Fibroblast of lung (primary cell): ENCODE measurements around the gene C15orf40. TPM values are rescaled to one million over a fixed set of nuclear protein-coding genes. Genes with fewer than 3 reads are reported as not detected.

Source experiments
- DNase-seq, 2 donors: peaks; one replicate each; pipeline versions ENCODE4 v3.0.0 to v3.0.0-alpha.2; 2010; ENCODE audit warnings: low read depth in 2 of 2
- H2AFZ ChIP-seq: 2 replicates; pipeline ENCODE4 v1.5.1; 2012; ENCODE audit warnings: low read length, control low read depth, inconsistent platforms
- H3K27ac ChIP-seq: 2 replicates; pipeline ENCODE4 v1.5.1; 2011; ENCODE audit warnings: low read length, control low read depth; ENCODE audit not compliant: insufficient read depth
- H3K27me3 ChIP-seq: 2 replicates; pipeline ENCODE4 v1.5.1; 2011; ENCODE audit warnings: mild to moderate bottlenecking, low read length; ENCODE audit not compliant: control insufficient read depth, insufficient read depth
- H3K36me3 ChIP-seq: 2 replicates; pipeline ENCODE4 v1.5.1; 2011; ENCODE audit warnings: low read length; ENCODE audit not compliant: control insufficient read depth, insufficient read depth
- H3K4me1 ChIP-seq: 2 replicates; pipeline ENCODE4 v1.5.1; 2011; ENCODE audit warnings: low read length; ENCODE audit not compliant: control insufficient read depth, insufficient read depth; ENCODE audit errors: extremely low read depth
- H3K4me2 ChIP-seq: 2 replicates; pipeline ENCODE4 v1.5.1; 2011; ENCODE audit warnings: low read length, control low read depth; ENCODE audit not compliant: insufficient read depth; ENCODE audit errors: extremely low read depth
- H3K4me3 ChIP-seq, 4 experiments: fragments of 200-600 bp in 1 of 4; sonication (generic) in 1 of 4; replicated peaks in 1 of 4; 2 replicates each; pipeline ENCODE4 v1.5.1; 2011 to 2016; ENCODE audit warnings: low read length in 4 of 4, low read depth in 3 of 4, mild to moderate bottlenecking in 3 of 4, control low read depth in 2 of 4, inconsistent platforms in 1 of 4, mixed read lengths in 1 of 4; ENCODE audit not compliant: insufficient read depth in 1 of 4; ENCODE audit errors: control extremely low read depth in 1 of 4
- H3K79me2 ChIP-seq: 2 replicates; pipeline ENCODE4 v1.5.1; 2012; ENCODE audit warnings: mild to moderate bottlenecking, low read length, inconsistent platforms; ENCODE audit not compliant: control insufficient read depth, insufficient read depth
- H3K9ac ChIP-seq: 2 replicates; pipeline ENCODE4 v1.5.1; 2011; ENCODE audit warnings: mild to moderate bottlenecking, low read length, control low read depth; ENCODE audit not compliant: insufficient read depth
- H3K9me3 ChIP-seq: 2 replicates; pipeline ENCODE4 v1.5.1; 2012; ENCODE audit warnings: low read depth, low read length; ENCODE audit not compliant: control insufficient read depth, insufficient read depth
- H4K20me1 ChIP-seq: 2 replicates; pipeline ENCODE4 v1.5.1; 2011; ENCODE audit warnings: low read length; ENCODE audit not compliant: control insufficient read depth, insufficient read depth; ENCODE audit errors: extremely low read depth
- CTCF ChIP-seq, 2 donors: IDR thresholded peaks in 1 of 2; conservative IDR thresholded peaks in 1 of 2; 1 replicate in 1 of 2; 2 replicates in 1 of 2; pipeline ENCODE4 v1.5.1; 2011 to 2012; ENCODE audit warnings: low read length in 2 of 2, control low read depth in 1 of 2, inconsistent platforms in 1 of 2, low read depth in 1 of 2, mild to moderate bottlenecking in 1 of 2
- EZH2 ChIP-seq: IDR thresholded peaks from 2 replicates; pipeline ENCODE4 v1.5.1; 2012; ENCODE audit warnings: low read length, control low read depth, mild to moderate bottlenecking; ENCODE audit errors: missing control alignments
- polyA plus RNA-seq, 2 donors: library from polyadenylated mRNA; depleted of rRNA in 1 of 2; stranded (reverse) in 1 of 2; unstranded in 1 of 2; fragments of >200 nt; gene quantifications; 2 replicates each; pipeline ENCODE4 v1.2.1, GENCODE V29; 2011 to 2012; ENCODE audit warnings: missing spikeins in 1 of 2
- total RNA-seq: library from RNA; depleted of rRNA; stranded (reverse); fragments of >200 nt; gene quantifications from 2 replicates; pipeline ENCODE4 v1.2.1, GENCODE V29; 2014

Gene C15orf40
- total and polyA plus RNA-seq, 2 donors (not counting 1 experiment from before 2014, with no cell fraction given): 12.6 to 20.7 TPM

DNA sequence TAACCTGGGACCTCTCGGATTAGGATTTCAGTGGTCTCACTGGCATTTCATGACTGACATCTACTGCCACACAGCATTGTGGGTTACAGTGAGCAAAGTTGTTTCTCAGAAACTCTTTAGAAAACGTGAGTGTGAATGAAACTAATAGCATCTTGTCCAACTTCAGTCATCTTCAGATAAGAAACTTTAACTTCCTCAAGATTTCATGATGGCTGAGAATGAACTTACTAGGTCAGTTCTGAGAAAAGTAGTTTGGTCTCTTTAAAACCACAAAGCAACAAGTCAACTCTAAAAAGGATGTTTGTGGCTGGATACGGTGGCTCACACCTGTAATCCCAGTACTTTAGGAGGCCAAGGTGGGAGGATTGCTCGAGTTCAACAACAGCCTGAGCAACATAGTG is 44.8 kb downstream of the C15orf40 start:
- TF ChIP-seq CTCF (conservative IDR thresholded peaks at IDR 0.05 in 1 of 2, IDR thresholded peaks at IDR 0.05 in 1 of 2; ENCODE audit: low read depth in 1 of 2, low read length in 2 of 2): no peak
- TF ChIP-seq EZH2: no peak
- H2AFZ ChIP-seq: no peak overlapping the region

GRCh38 chr15:82964890-82965289 is 46.5 kb downstream of the C15orf40 start:
- H3K36me3 ChIP-seq: no peaks in the 10 kb centered on the region
- no peak overlapping the region for H3K9ac ChIP-seq
- no peak for TF ChIP-seq CTCF (conservative IDR thresholded peaks at IDR 0.05 in 1 of 2, IDR thresholded peaks at IDR 0.05 in 1 of 2; ENCODE audit: low read depth in 1 of 2, low read length in 2 of 2)
- TF ChIP-seq EZH2: no peak
- H3K4me2 ChIP-seq: no peak overlapping the region
- no peaks in the 10 kb centered on the region for H3K9me3 ChIP-seq
- no peak for DNase-seq
- no peaks in the 10 kb centered on the region for H3K4me1 ChIP-seq
- no peak overlapping the region for H3K4me3 ChIP-seq
- no peaks in the 10 kb centered on the region for H3K79me2 ChIP-seq
- H4K20me1 ChIP-seq: no peaks in the 10 kb centered on the region
- H3K27ac ChIP-seq: no peak overlapping the region
- no peak overlapping the region for H2AFZ ChIP-seq
- H3K27me3 ChIP-seq: no peaks in the 10 kb centered on the region

More for the DNA sequence above, 44.8 kb downstream of the C15orf40 start:
- Histone ChIP-seq H3K79me2 (no peaks in the 10 kb centered on the region), H3K36me3 (no peaks in the 10 kb centered on the region), H3K4me2 (no peak overlapping the region), H3K27ac (no peak overlapping the region), H4K20me1 (no peaks in the 10 kb centered on the region), H3K9me3 (no peaks in the 10 kb centered on the region), H3K4me3 (no peak overlapping the region), H3K4me1 (no peaks in the 10 kb centered on the region), H3K9ac (no peak overlapping the region), H3K27me3 (no peaks in the 10 kb centered on the region)
- no peak for DNase-seq

GRCh38 chr15:82963471-82964341 is 47.7 kb downstream of the C15orf40 start:
- Histone ChIP-seq H3K4me2 (no peak overlapping the region), H3K27me3 (no peaks in the 10 kb centered on the region), H3K4me3 (no peak overlapping the region), H3K36me3 (no peaks in the 10 kb centered on the region), H3K79me2 (no peaks in the 10 kb centered on the region), H3K9ac (no peak overlapping the region), H3K4me1 (no peaks in the 10 kb centered on the region), H3K27ac (no peak overlapping the region), H3K9me3 (no peaks in the 10 kb centered on the region), H4K20me1 (no peaks in the 10 kb centered on the region), H2AFZ (no peak overlapping the region)
- DNase-seq: peak in 1 of 2 donors; percentile 48
- no peak for TF ChIP-seq EZH2
- no peak for TF ChIP-seq CTCF (conservative IDR thresholded peaks at IDR 0.05 in 1 of 2, IDR thresholded peaks at IDR 0.05 in 1 of 2; ENCODE audit: low read depth in 1 of 2, low read length in 2 of 2)
